ENCODE data around the gene C3orf49.

DNA sequence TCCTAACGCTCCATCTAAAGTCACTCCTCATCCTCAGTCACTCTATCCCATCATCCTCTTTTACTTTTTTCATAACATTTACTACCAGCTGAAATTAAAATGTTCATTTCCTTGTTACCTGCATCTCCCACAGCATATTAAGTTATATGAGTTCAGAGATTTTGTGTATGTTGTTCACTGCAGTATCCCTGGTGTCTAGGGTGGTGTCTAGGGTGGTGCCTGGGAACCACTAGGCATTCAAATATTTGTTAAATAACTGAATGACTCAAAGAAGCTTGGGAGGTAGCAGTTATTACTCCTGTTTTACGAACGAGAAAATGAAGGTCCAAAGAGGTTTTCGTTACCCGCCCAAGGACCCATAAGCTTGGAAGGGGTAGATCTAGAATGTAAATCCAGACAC, 1.9 kb upstream of the C3orf49 start:
- TF ChIP-seq, protein P1, sequence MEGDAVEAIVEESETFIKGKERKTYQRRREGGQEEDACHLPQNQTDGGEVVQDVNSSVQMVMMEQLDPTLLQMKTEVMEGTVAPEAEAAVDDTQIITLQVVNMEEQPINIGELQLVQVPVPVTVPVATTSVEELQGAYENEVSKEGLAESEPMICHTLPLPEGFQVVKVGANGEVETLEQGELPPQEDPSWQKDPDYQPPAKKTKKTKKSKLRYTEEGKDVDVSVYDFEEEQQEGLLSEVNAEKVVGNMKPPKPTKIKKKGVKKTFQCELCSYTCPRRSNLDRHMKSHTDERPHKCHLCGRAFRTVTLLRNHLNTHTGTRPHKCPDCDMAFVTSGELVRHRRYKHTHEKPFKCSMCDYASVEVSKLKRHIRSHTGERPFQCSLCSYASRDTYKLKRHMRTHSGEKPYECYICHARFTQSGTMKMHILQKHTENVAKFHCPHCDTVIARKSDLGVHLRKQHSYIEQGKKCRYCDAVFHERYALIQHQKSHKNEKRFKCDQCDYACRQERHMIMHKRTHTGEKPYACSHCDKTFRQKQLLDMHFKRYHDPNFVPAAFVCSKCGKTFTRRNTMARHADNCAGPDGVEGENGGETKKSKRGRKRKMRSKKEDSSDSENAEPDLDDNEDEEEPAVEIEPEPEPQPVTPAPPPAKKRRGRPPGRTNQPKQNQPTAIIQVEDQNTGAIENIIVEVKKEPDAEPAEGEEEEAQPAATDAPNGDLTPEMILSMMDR (IDR thresholded peaks at IDR 0.05) = no peak
- no peak for TF ChIP-seq POLR2A (IDR thresholded peaks at IDR 0.05)

All from esophagus squamous epithelium (tissue), 4 donors.